Measurements from ENCODE around the gene EFHD2. TPM values are rescaled to one million over a fixed set of nuclear protein-coding genes. Genes with fewer than 3 reads are reported as not detected.

EFHD2 gene
- total RNA-seq, 1 experiment from 2014 or later: 129 TPM

DNA sequence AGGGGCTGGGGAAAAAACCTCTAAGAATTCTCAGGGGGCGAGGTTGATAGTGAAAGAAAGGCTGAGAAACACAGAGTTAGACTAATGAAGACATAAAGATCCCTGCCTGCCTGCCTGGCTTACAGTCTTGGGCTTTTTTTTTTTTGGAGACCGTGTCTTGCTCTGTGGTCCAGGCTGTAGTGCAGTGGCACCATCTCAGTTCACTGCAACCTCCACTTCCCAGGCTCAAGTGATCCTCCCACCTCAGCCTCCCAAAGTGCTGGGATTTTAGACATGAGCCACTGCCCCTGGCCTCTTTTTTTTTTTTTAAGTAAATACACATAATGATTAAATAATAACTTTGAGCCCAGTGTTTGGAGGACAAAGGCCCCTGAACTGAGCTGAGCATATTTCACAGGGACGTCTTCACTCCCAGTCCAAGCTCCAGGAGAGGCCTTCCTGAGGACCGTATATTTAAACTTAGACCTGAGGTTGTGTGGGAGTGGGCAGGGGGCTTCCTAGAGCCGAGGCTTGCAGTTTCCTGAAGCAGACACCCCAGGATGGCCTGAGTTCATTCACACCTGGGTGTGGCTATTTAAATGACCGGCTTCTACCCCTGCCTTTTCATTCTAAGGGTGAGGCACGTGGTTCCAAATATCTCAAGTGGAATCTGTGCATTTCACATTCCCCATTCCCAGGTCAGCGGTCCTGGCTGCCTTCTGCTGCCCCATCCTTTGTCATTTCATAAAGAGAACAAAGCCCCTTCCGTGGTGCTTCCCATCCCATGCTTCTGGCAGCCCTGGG, 16.0 kb upstream of the EFHD2 start:
- H3K4me2 ChIP-seq: no peak overlapping the region
- no peaks in the 10 kb centered on the region for H3F3A ChIP-seq (ENCODE audit: insufficient read depth, low read depth)
- POLR2A ChIA-PET (ENCODE audit: unreplicated experiment): no interaction called here
- H4K20me1 ChIP-seq (ENCODE audit: insufficient read depth): no peaks in the 10 kb centered on the region
- H3K27me3 ChIP-seq (ENCODE audit: insufficient read depth, low read depth): no peaks in the 10 kb centered on the region
- BruUV-seq (replicated peaks): no TSS peak
- H3K9me2 ChIP-seq (ENCODE audit: insufficient read depth): no peaks in the 10 kb centered on the region
- intact Hi-C loops (cut with micrococcal nuclease; ENCODE audit: unreplicated experiment): no loop called here
- CTCF ChIA-PET: no interaction called here
- H3K79me2 ChIP-seq (ENCODE audit: low read depth): no peaks in the 10 kb centered on the region
- H2AFZ ChIP-seq: no peak overlapping the region
- DNase-seq: no peak
- H3K36me3 ChIP-seq (ENCODE audit: low read depth): no peaks in the 10 kb centered on the region
- H3K4me1 ChIP-seq (replicated peaks; ENCODE audit: insufficient read depth): no peaks in the 10 kb centered on the region
- TF ChIP-seq, protein P1, sequence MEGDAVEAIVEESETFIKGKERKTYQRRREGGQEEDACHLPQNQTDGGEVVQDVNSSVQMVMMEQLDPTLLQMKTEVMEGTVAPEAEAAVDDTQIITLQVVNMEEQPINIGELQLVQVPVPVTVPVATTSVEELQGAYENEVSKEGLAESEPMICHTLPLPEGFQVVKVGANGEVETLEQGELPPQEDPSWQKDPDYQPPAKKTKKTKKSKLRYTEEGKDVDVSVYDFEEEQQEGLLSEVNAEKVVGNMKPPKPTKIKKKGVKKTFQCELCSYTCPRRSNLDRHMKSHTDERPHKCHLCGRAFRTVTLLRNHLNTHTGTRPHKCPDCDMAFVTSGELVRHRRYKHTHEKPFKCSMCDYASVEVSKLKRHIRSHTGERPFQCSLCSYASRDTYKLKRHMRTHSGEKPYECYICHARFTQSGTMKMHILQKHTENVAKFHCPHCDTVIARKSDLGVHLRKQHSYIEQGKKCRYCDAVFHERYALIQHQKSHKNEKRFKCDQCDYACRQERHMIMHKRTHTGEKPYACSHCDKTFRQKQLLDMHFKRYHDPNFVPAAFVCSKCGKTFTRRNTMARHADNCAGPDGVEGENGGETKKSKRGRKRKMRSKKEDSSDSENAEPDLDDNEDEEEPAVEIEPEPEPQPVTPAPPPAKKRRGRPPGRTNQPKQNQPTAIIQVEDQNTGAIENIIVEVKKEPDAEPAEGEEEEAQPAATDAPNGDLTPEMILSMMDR (conservative IDR thresholded peaks at IDR 0.05): no peak
- no peak for TF ChIP-seq EZH2 (IDR thresholded peaks at IDR 0.05; ENCODE audit: low read depth)
- no peak overlapping the region for H3K4me3 ChIP-seq
- no peaks in the 10 kb centered on the region for H3K9me3 ChIP-seq (ENCODE audit: insufficient read depth, low read depth)
- no peak overlapping the region for H3K27ac ChIP-seq

DNA sequence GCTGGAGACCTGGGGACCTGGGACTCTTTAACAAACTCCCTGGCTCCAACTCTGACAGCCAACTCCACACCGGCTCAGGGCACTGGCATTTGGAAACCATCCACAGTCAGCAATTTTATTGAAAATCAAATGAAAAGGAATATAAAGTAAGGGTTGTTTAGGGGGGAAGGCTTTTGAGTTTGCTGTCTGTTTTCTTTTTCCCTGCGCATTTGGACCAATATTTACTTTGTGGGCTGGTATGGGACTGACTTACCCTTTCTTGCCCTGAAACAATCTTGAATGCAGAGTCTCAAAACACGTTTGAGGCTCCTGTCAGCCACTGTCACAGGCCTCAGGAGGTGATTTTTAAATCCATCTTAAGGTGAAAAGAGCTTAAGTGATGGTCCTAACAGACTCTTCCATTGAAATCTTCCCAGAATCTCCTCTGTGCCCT, 15.4 kb upstream of the EFHD2 start:
- no peak for TF ChIP-seq EZH2 (IDR thresholded peaks at IDR 0.05; ENCODE audit: low read depth)
- TF ChIP-seq, protein P1 (conservative IDR thresholded peaks at IDR 0.05): no peak
- no peak overlapping the region for H3K27ac ChIP-seq
- no peaks in the 10 kb centered on the region for H3K9me2 ChIP-seq (ENCODE audit: insufficient read depth)
- no TSS peak for BruUV-seq (replicated peaks)
- ChIA-PET POLR2A (ENCODE audit: unreplicated experiment) (no interaction called here), CTCF (no interaction called here)
- DNase-seq: no peak
- no peaks in the 10 kb centered on the region for H3F3A ChIP-seq (ENCODE audit: insufficient read depth, low read depth)
- no peaks in the 10 kb centered on the region for H4K20me1 ChIP-seq (ENCODE audit: insufficient read depth)
- no peak overlapping the region for H2AFZ ChIP-seq
- H3K4me3 ChIP-seq: no peak overlapping the region
- H3K9me3 ChIP-seq (ENCODE audit: insufficient read depth, low read depth): no peaks in the 10 kb centered on the region
- H3K27me3 ChIP-seq (ENCODE audit: insufficient read depth, low read depth): no peaks in the 10 kb centered on the region
- no peak overlapping the region for H3K4me2 ChIP-seq
- no peaks in the 10 kb centered on the region for H3K79me2 ChIP-seq (ENCODE audit: low read depth)
- no peaks in the 10 kb centered on the region for H3K4me1 ChIP-seq (replicated peaks; ENCODE audit: insufficient read depth)
- intact Hi-C loops (cut with micrococcal nuclease; ENCODE audit: unreplicated experiment): no loop called here
- no peaks in the 10 kb centered on the region for H3K36me3 ChIP-seq (ENCODE audit: low read depth)

DNA sequence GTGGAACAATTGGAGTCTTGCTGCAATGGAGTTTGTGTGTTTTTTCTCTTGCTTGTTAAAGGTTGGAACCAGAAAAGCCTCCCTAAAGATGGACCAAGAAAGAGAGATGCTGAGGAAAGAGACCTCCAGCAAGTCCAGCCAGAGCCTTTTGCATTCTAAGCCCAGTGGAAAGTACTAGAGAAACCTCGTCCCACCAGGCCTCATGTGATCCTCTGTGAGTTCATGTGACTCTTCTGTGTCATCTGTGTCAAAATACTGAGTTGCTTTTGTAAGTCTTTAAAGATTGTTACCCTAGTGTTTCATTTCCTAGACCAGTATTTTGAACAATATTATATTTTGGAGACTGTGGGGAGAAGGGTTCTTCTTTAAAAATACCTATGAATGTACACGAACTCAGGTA, 12.5 kb upstream of the EFHD2 start:
- Histone ChIP-seq H4K20me1 (ENCODE audit: insufficient read depth) (no peaks in the 10 kb centered on the region), H3K27ac (no peak overlapping the region), H3K4me3 (no peak overlapping the region), H3K27me3 (ENCODE audit: insufficient read depth, low read depth) (no peaks in the 10 kb centered on the region), H3K79me2 (ENCODE audit: low read depth) (no peaks in the 10 kb centered on the region), H3K36me3 (ENCODE audit: low read depth) (no peaks in the 10 kb centered on the region), H3F3A (ENCODE audit: insufficient read depth, low read depth) (no peaks in the 10 kb centered on the region), H3K9me3 (ENCODE audit: insufficient read depth, low read depth) (no peaks in the 10 kb centered on the region), H2AFZ (no peak overlapping the region), H3K9me2 (ENCODE audit: insufficient read depth) (no peaks in the 10 kb centered on the region), H3K4me2 (no peak overlapping the region), H3K4me1 (replicated peaks; ENCODE audit: insufficient read depth) (no peaks in the 10 kb centered on the region)
- intact Hi-C loops (cut with micrococcal nuclease; ENCODE audit: unreplicated experiment): no loop called here
- TF ChIP-seq, protein P1 (conservative IDR thresholded peaks at IDR 0.05): no peak
- TF ChIP-seq EZH2 (IDR thresholded peaks at IDR 0.05; ENCODE audit: low read depth): no peak
- ChIA-PET POLR2A (ENCODE audit: unreplicated experiment) (no interaction called here), CTCF (no interaction called here)
- DNase-seq: no peak
- no TSS peak for BruUV-seq (replicated peaks)

Data from PC-9 (cell line).